Stimulated activated CD4-positive, alpha-beta T cell treated with anti-CD3 and anti-CD28 coated beads, Interleukin-12 subunit alpha, Interleukin-12 subunit beta, amount 100 ng/mL, for 4 hours (primary cell): ENCODE results near the gene ETV3.

ENCODE experiments used
- DNase-seq: peaks from one replicate; pipeline ENCODE4 v3.0.0-alpha.2; 2020

The ETV3 gene

GRCh38 chr1:157090196-157090647, 48.0 kb downstream of the ETV3 start:
- DNase-seq: peak; percentile 87

- DNase-seq: no peak
Measured at GRCh38 chr1:157089789-157090188, 48.4 kb downstream of the ETV3 start.

GRCh38 chr1:157088607-157089006, 49.6 kb downstream of the ETV3 start:
- no peak for DNase-seq

- DNase-seq: no peak
Measured at GRCh38 chr1:157087030-157087429, 51.2 kb downstream of the ETV3 start.

- DNase-seq: no peak
Measured at GRCh38 chr1:157086299-157086698, 51.9 kb downstream of the ETV3 start.

- no peak for DNase-seq
Measured at GRCh38 chr1:157085421-157085820, 52.8 kb downstream of the ETV3 start.

- DNase-seq: no peak
Measured at GRCh38 chr1:157084720-157085119, 53.5 kb downstream of the ETV3 start.

- DNase-seq: no peak
Measured at GRCh38 chr1:157081707-157082106, 56.5 kb downstream of the ETV3 start.

GRCh38 chr1:157080714-157081113, 57.5 kb downstream of the ETV3 start:
- no peak for DNase-seq

GRCh38 chr1:157077394-157077793, 60.8 kb downstream of the ETV3 start:
- DNase-seq: no peak

GRCh38 chr1:157073944-157074685, 64.1 kb downstream of the ETV3 start:
- DNase-seq: peak; percentile 26
